ENCODE data around the gene WWTR1.

WWTR1 gene

GRCh38 chr3:149604125-149604875 lies 53.5 kb downstream of the WWTR1 start:
- no peak for DNase-seq

GRCh38 chr3:149603126-149604074 lies 54.4 kb downstream of the WWTR1 start:
- DNase-seq, result no peak
- TF ChIP-seq GATA1 (IDR thresholded peaks at IDR 0.05; ENCODE audit: low read depth, low read length) (no peak), POLR2A (IDR thresholded peaks at IDR 0.05; ENCODE audit: low read length) (no peak)

More at GRCh38 chr3:149604125-149604875, 53.5 kb downstream of the WWTR1 start:
- TF ChIP-seq POLR2A (IDR thresholded peaks at IDR 0.05; ENCODE audit: low read length), result no peak

- no peak for TF ChIP-seq GATA1 (IDR thresholded peaks at IDR 0.05; ENCODE audit: low read depth, low read length)
- no peak for TF ChIP-seq POLR2A (IDR thresholded peaks at IDR 0.05; ENCODE audit: low read length)
These were observed 57.2 kb downstream of the WWTR1 start for GRCh38 chr3:149600634-149601033.

GRCh38 chr3:149599236-149599635 lies 58.6 kb downstream of the WWTR1 start:
- no peak for DNase-seq
- no peak for TF ChIP-seq GATA1 (IDR thresholded peaks at IDR 0.05; ENCODE audit: low read depth, low read length)
- no peak for TF ChIP-seq POLR2A (IDR thresholded peaks at IDR 0.05; ENCODE audit: low read length)

More at GRCh38 chr3:149600634-149601033, 57.2 kb downstream of the WWTR1 start:
- DNase-seq, result no peak

GRCh38 chr3:149596134-149596770 lies 61.6 kb downstream of the WWTR1 start:
- no peak for TF ChIP-seq POLR2A (IDR thresholded peaks at IDR 0.05; ENCODE audit: low read length)
- no peak for TF ChIP-seq GATA1 (IDR thresholded peaks at IDR 0.05; ENCODE audit: low read depth, low read length)
- DNase-seq, result no peak

GRCh38 chr3:149593418-149594160 lies 64.2 kb downstream of the WWTR1 start:
- DNase-seq, result no peak
- TF ChIP-seq GATA1 (IDR thresholded peaks at IDR 0.05; ENCODE audit: low read depth, low read length) (no peak), POLR2A (IDR thresholded peaks at IDR 0.05; ENCODE audit: low read length) (no peak)

GRCh38 chr3:149592758-149593240 lies 65.0 kb downstream of the WWTR1 start:
- TF ChIP-seq POLR2A (IDR thresholded peaks at IDR 0.05; ENCODE audit: low read length) (no peak), GATA1 (IDR thresholded peaks at IDR 0.05; ENCODE audit: low read depth, low read length) (no peak)
- no peak for DNase-seq

GRCh38 chr3:149590691-149591441 lies 67.0 kb downstream of the WWTR1 start:
- TF ChIP-seq POLR2A (IDR thresholded peaks at IDR 0.05; ENCODE audit: low read length) (no peak), GATA1 (IDR thresholded peaks at IDR 0.05; ENCODE audit: low read depth, low read length) (no peak)

GRCh38 chr3:149589332-149589731 lies 68.5 kb downstream of the WWTR1 start:
- no peak for DNase-seq
- TF ChIP-seq POLR2A (IDR thresholded peaks at IDR 0.05; ENCODE audit: low read length) (no peak), GATA1 (IDR thresholded peaks at IDR 0.05; ENCODE audit: low read depth, low read length) (no peak)

More at GRCh38 chr3:149590691-149591441, 67.0 kb downstream of the WWTR1 start:
- no peak for DNase-seq

GRCh38 chr3:149588909-149589308 lies 68.9 kb downstream of the WWTR1 start:
- TF ChIP-seq POLR2A (IDR thresholded peaks at IDR 0.05; ENCODE audit: low read length), result no peak
- no peak for TF ChIP-seq GATA1 (IDR thresholded peaks at IDR 0.05; ENCODE audit: low read depth, low read length)
- DNase-seq, result no peak

GRCh38 chr3:149587383-149587782 lies 70.4 kb downstream of the WWTR1 start:
- no peak for TF ChIP-seq POLR2A (IDR thresholded peaks at IDR 0.05; ENCODE audit: low read length)
- TF ChIP-seq GATA1 (IDR thresholded peaks at IDR 0.05; ENCODE audit: low read depth, low read length), result no peak
- DNase-seq, result no peak

GRCh38 chr3:149586871-149587270 lies 71.0 kb downstream of the WWTR1 start:
- TF ChIP-seq GATA1 (IDR thresholded peaks at IDR 0.05; ENCODE audit: low read depth, low read length) (no peak), POLR2A (IDR thresholded peaks at IDR 0.05; ENCODE audit: low read length) (no peak)
- DNase-seq, result no peak

- no peak for DNase-seq
- TF ChIP-seq POLR2A (IDR thresholded peaks at IDR 0.05; ENCODE audit: low read length), result no peak
- TF ChIP-seq GATA1 (IDR thresholded peaks at IDR 0.05; ENCODE audit: low read depth, low read length), result no peak
These were observed 72.5 kb downstream of the WWTR1 start for GRCh38 chr3:149585401-149585726.
